Kidney (tissue), 14 donors: Measurements from ENCODE around the gene PTPRJ. TPM values are rescaled to one million over a fixed set of nuclear protein-coding genes. Genes with fewer than 3 reads are reported as not detected.

Source experiments
- DNase-seq, 5 donors: peaks; one replicate each; pipeline ENCODE4 v3.0.0-alpha.2; 2013 to 2020
- FAIRE-seq: peaks from 2 replicates; lab custom pipeline; 2012; peaks lifted over from hg19 to GRCh38; lab: Jason Lieb, UNC
- H3K27ac ChIP-seq, 2 donors: one replicate each; pipeline ENCODE4 v1.7.0; 2013; ENCODE audit warnings: low read depth in 2 of 2, low read length in 2 of 2, inconsistent platforms in 1 of 2
- H3K27me3 ChIP-seq: one replicate; pipeline ENCODE4 v1.7.1; 2013; ENCODE audit warnings: low read length, inconsistent platforms; ENCODE audit not compliant: control insufficient read depth, insufficient read depth
- H3K36me3 ChIP-seq, 3 donors: one replicate each; pipeline versions ENCODE4 v1.7.0 to v1.7.1; 2013; ENCODE audit warnings: low read length in 3 of 3, control low read depth in 1 of 3, inconsistent platforms in 1 of 3; ENCODE audit not compliant: insufficient read depth in 3 of 3, control insufficient read depth in 2 of 3
- H3K4me1 ChIP-seq, 3 donors: one replicate each; pipeline versions ENCODE4 v1.7.0 to v1.7.1; 2013; ENCODE audit warnings: low read length in 3 of 3, inconsistent platforms in 1 of 3, low read depth in 1 of 3; ENCODE audit not compliant: control insufficient read depth in 2 of 3, insufficient read depth in 2 of 3
- H3K4me3 ChIP-seq, 3 donors: one replicate each; pipeline versions ENCODE4 v1.7.0 to v1.8.1; 2013; ENCODE audit warnings: low read length in 3 of 3, control low read depth in 1 of 3, inconsistent platforms in 1 of 3
- H3K9ac ChIP-seq, 3 donors: one replicate each; pipeline versions ENCODE4 v1.7.0 to v1.7.1; 2013; ENCODE audit warnings: low read length in 3 of 3, control low read depth in 1 of 3, inconsistent platforms in 1 of 3
- H3K9me3 ChIP-seq, 3 donors: one replicate each; pipeline versions ENCODE4 v1.7.0 to v1.7.1; 2013; ENCODE audit warnings: low read length in 3 of 3, control low read depth in 1 of 3, inconsistent platforms in 1 of 3; ENCODE audit not compliant: control insufficient read depth in 2 of 3, insufficient read depth in 1 of 3
- CTCF ChIP-seq: IDR thresholded peaks from 3 replicates; pipeline ENCODE4 v1.5.1; 2012; ENCODE audit warnings: mild to moderate bottlenecking, moderate library complexity, borderline replicate concordance; ENCODE audit not compliant: insufficient read depth; ENCODE audit errors: extremely low read depth
- intact Hi-C: fragments of 100-400 bp; cut with DNase I; formaldehyde crosslinking; loops from one replicate; pipeline ENCODE4 v1.11.1; 2022
- polyA plus RNA-seq: library from polyadenylated mRNA; stranded (reverse); fragments of 350-450 nt; fragmentation: Illumina TruSeq; extraction: RNeasy Lipid Tissue Mini Kit (QIAGEN cat#74804); gene quantifications from one replicate; pipeline ENCODE4 v1.2.3, GENCODE V29; 2014; ENCODE audit warnings: low read depth, low replicate concordance; ENCODE audit not compliant: insufficient read depth
- total RNA-seq: library from RNA; stranded (reverse); fragmentation: NEBNext Ultra II Directional; extraction: Animal tissue kit (Norgen Biotek cat#: 25700); gene quantifications from one replicate; pipeline ENCODE4 v1.2.1, GENCODE V29; 2021
- donor health status: control.
- donor health status: control.
- donor health status: control.
- donor health status: control.
- donor health status: control.
- donor health status: DM: yes; HTN: yes; CAD: no.
- donor health status: Normal renal cell carcinoma (clear cell type).

PTPRJ gene
- total and polyA plus RNA-seq, 2 donors from 2014 or later = 9.2 to 80.5 TPM

- peaks cover 5 to 17% (median 16%) of the 10 kb centered on the region in 3 donors for H3K4me1 ChIP-seq
- no peak for TF ChIP-seq CTCF
- no peaks in the 10 kb centered on the region for H3K36me3 ChIP-seq
- H3K4me3 ChIP-seq = no peak overlapping the region
- no peak for DNase-seq
- no peaks in the 10 kb centered on the region for H3K9me3 ChIP-seq
- no peak for FAIRE-seq
- H3K9ac ChIP-seq = no peak overlapping the region
- intact Hi-C loops = no loop called here
- no peak overlapping the region for H3K27ac ChIP-seq
- no peaks in the 10 kb centered on the region for H3K27me3 ChIP-seq
These were observed 82.3 kb downstream of the PTPRJ start for GRCh38 chr11:48062649-48063048.

- Histone ChIP-seq H3K4me3 (no peak overlapping the region), H3K9me3 (no peaks in the 10 kb centered on the region), H3K4me1 (peaks cover 5 to 18% (median 12%) of the 10 kb centered on the region in 3 donors), H3K9ac (peak overlapping the region in 1 of 3 donors; percentile 59), H3K27ac (peak overlapping the region; percentile 65 to 69), H3K27me3 (no peaks in the 10 kb centered on the region), H3K36me3 (no peaks in the 10 kb centered on the region)
- intact Hi-C loops = no loop called here
- FAIRE-seq (peak; percentile 15), DNase-seq (peak in 2 of 5 donors; percentile 78 to 86)
- no peak for TF ChIP-seq CTCF
These were observed 83.1 kb downstream of the PTPRJ start for GRCh38 chr11:48063424-48063978.

- Histone ChIP-seq H3K27ac (peak overlapping the region; percentile 18 to 79), H3K36me3 (no peaks in the 10 kb centered on the region), H3K9me3 (no peaks in the 10 kb centered on the region), H3K4me3 (no peak overlapping the region), H3K27me3 (no peaks in the 10 kb centered on the region), H3K4me1 (peaks cover 5 to 16% (median 9%) of the 10 kb centered on the region in 3 donors), H3K9ac (peak overlapping the region in 1 of 3 donors; percentile 59)
- TF ChIP-seq CTCF = no peak
- intact Hi-C loops = no loop called here
- DNase-seq (no peak), FAIRE-seq (no peak)
These were observed 83.9 kb downstream of the PTPRJ start for GRCh38 chr11:48064306-48064705.
